Astrocyte (in vitro differentiated cells and primary cell): ENCODE data around the gene SMTNL2. TPM values are rescaled to one million over a fixed set of nuclear protein-coding genes. Genes with fewer than 3 reads are reported as not detected.

Experiments
- DNase-seq: peaks from one replicate; pipeline ENCODE4 v3.0.0-alpha.2; 2010; ENCODE audit warnings: low read depth
- FAIRE-seq: peaks from 2 replicates; lab custom pipeline; 2011; peaks lifted over from hg19 to GRCh38; lab: Jason Lieb, UNC
- H2AFZ ChIP-seq: 2 replicates; pipeline ENCODE4 v1.6.0; 2012; ENCODE audit warnings: low read depth, low read length, inconsistent platforms
- H3K27ac ChIP-seq: 2 replicates; pipeline ENCODE4 v1.5.1; 2011; ENCODE audit warnings: low read depth, low read length, inconsistent platforms
- H3K27me3 ChIP-seq: 2 replicates; pipeline ENCODE4 v1.6.0; 2011; ENCODE audit warnings: low read length, inconsistent platforms; ENCODE audit not compliant: insufficient read depth
- H3K36me3 ChIP-seq: 2 replicates; pipeline ENCODE4 v1.5.1; 2011; ENCODE audit warnings: low read length, inconsistent platforms; ENCODE audit not compliant: insufficient read depth
- H3K4me1 ChIP-seq: 2 replicates; pipeline ENCODE4 v1.5.1; 2011; ENCODE audit warnings: low read length, inconsistent platforms; ENCODE audit not compliant: insufficient read depth
- H3K4me2 ChIP-seq: 2 replicates; pipeline ENCODE4 v1.6.0; 2012; ENCODE audit warnings: low read length, inconsistent platforms
- H3K4me3 ChIP-seq: 2 replicates; pipeline ENCODE4 v1.5.1; 2011; ENCODE audit warnings: low read depth, mild to moderate bottlenecking, low read length, inconsistent platforms; ENCODE audit not compliant: insufficient read depth
- H3K79me2 ChIP-seq: 2 replicates; pipeline ENCODE4 v1.6.0; 2012; ENCODE audit warnings: mild to moderate bottlenecking, low read length, inconsistent platforms; ENCODE audit not compliant: insufficient read depth
- H3K9ac ChIP-seq: 2 replicates; pipeline ENCODE4 v1.6.0; 2012; ENCODE audit warnings: mild to moderate bottlenecking, low read length, inconsistent platforms
- H3K9me3 ChIP-seq: 2 replicates; pipeline ENCODE4 v1.5.1; 2012; ENCODE audit warnings: low read depth, mild to moderate bottlenecking, low read length, inconsistent platforms; ENCODE audit not compliant: insufficient read depth
- H4K20me1 ChIP-seq: 2 replicates; pipeline ENCODE4 v1.6.0; 2012; ENCODE audit warnings: low read length, inconsistent platforms; ENCODE audit not compliant: insufficient read depth
- H3K27ac Mint-ChIP-seq: one replicate; pipeline ENCODE4 v1.8.0; 2021; ENCODE audit warnings: mild to moderate bottlenecking, mixed read lengths; ENCODE audit not compliant: unreplicated experiment
- H3K27me3 Mint-ChIP-seq: one replicate; pipeline ENCODE4 v1.8.0; 2021; ENCODE audit warnings: low read depth, mixed read lengths; ENCODE audit not compliant: unreplicated experiment
- H3K36me3 Mint-ChIP-seq: one replicate; pipeline ENCODE4 v1.8.0; 2021; ENCODE audit warnings: low read depth, mixed read lengths; ENCODE audit not compliant: unreplicated experiment
- H3K4me1 Mint-ChIP-seq: one replicate; pipeline ENCODE4 v1.8.0; 2021; ENCODE audit warnings: low read depth, mixed read lengths; ENCODE audit not compliant: unreplicated experiment
- H3K4me3 Mint-ChIP-seq: one replicate; pipeline ENCODE4 v1.8.0; 2021; ENCODE audit warnings: mild to moderate bottlenecking, moderate library complexity, mixed read lengths; ENCODE audit not compliant: unreplicated experiment
- H3K9me3 Mint-ChIP-seq: one replicate; pipeline ENCODE4 v1.8.0; 2021; ENCODE audit warnings: mild to moderate bottlenecking, mixed read lengths; ENCODE audit not compliant: unreplicated experiment
- EZH2 ChIP-seq: IDR thresholded peaks from 2 replicates; pipeline ENCODE4 v1.6.1; 2012; ENCODE audit warnings: mild to moderate bottlenecking, low read length, inconsistent platforms; ENCODE audit not compliant: insufficient read depth
- total RNA-seq: library from RNA; stranded (reverse); gene quantifications from 2 replicates; pipeline ENCODE4 v1.2.1, GENCODE V29; 2021
- TF ChIP-seq, protein P1 (sequence below): IDR thresholded peaks from 2 replicates; pipeline ENCODE4 v1.5.1; 2011; ENCODE audit warnings: low read depth, mild to moderate bottlenecking, inconsistent platforms, low read length, moderate library complexity; ENCODE audit not compliant: insufficient read depth

SMTNL2 gene
- total RNA-seq, 1 donor from 2014 or later: 0.18 TPM

GRCh38 chr17:4542003-4542725, 42.2 kb upstream of the SMTNL2 start:
- Histone ChIP-seq H3K79me2 (no peaks in the 10 kb centered on the region), H3K4me1 (no peaks in the 10 kb centered on the region), H3K4me3 (no peak overlapping the region), H3K27ac (no peak overlapping the region), H3K36me3 (peaks cover 4% of the 10 kb centered on the region), H3K9ac (no peak overlapping the region), H2AFZ (no peak overlapping the region), H3K27me3 (no peaks in the 10 kb centered on the region), H3K4me2 (no peak overlapping the region), H4K20me1 (peaks cover 21% of the 10 kb centered on the region), H3K9me3 (no peaks in the 10 kb centered on the region)
- TF ChIP-seq, protein P1, sequence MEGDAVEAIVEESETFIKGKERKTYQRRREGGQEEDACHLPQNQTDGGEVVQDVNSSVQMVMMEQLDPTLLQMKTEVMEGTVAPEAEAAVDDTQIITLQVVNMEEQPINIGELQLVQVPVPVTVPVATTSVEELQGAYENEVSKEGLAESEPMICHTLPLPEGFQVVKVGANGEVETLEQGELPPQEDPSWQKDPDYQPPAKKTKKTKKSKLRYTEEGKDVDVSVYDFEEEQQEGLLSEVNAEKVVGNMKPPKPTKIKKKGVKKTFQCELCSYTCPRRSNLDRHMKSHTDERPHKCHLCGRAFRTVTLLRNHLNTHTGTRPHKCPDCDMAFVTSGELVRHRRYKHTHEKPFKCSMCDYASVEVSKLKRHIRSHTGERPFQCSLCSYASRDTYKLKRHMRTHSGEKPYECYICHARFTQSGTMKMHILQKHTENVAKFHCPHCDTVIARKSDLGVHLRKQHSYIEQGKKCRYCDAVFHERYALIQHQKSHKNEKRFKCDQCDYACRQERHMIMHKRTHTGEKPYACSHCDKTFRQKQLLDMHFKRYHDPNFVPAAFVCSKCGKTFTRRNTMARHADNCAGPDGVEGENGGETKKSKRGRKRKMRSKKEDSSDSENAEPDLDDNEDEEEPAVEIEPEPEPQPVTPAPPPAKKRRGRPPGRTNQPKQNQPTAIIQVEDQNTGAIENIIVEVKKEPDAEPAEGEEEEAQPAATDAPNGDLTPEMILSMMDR: no peak
- TF ChIP-seq EZH2: no peak
- Mint-ChIP-seq H3K9me3 (no peaks in the 10 kb centered on the region), H3K27me3 (no peaks in the 10 kb centered on the region), H3K36me3 (peaks cover 3% of the 10 kb centered on the region), H3K4me3 (no peak overlapping the region), H3K27ac (no peak overlapping the region), H3K4me1 (no peaks in the 10 kb centered on the region)
- no peak for DNase-seq
- no peak for FAIRE-seq

DNA sequence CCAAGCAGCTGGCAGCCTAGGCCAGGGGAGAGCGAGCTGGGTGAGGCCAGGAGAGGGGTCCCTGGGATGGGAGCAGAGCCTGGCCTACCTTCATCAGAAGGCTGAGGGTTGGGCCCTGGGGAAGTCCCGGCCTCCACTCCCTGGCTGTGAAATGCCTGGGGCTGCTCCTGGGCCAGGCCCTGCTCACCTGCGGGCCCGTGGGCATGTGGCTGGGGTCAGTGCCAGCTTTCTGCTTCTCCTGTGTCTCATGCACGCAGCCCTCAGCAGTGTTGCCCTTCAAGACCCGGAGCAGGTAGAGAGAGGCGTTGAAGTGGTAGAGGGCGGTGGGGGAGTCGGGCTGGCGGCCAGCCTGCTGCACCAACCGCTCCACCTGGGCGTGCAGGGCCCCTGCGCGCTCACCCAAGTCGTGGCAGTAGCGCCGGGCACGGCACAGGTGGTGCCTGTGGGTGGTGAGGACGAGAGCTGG, 41.6 kb upstream of the SMTNL2 start:
- TF ChIP-seq EZH2: no peak
- TF ChIP-seq, protein P1: no peak
- H3K9ac ChIP-seq: no peak overlapping the region
- no peak for FAIRE-seq
- Mint-ChIP-seq H3K9me3 (no peaks in the 10 kb centered on the region), H3K4me1 (no peaks in the 10 kb centered on the region), H3K27me3 (no peaks in the 10 kb centered on the region), H3K36me3 (peaks cover 3% of the 10 kb centered on the region), H3K4me3 (no peak overlapping the region), H3K27ac (no peak overlapping the region)
- no peak overlapping the region for H3K27ac ChIP-seq
- H3K79me2 ChIP-seq: no peaks in the 10 kb centered on the region
- no peaks in the 10 kb centered on the region for H3K27me3 ChIP-seq
- no peaks in the 10 kb centered on the region for H3K4me1 ChIP-seq
- DNase-seq: no peak
- H3K4me2 ChIP-seq: no peak overlapping the region
- H4K20me1 ChIP-seq: peaks cover 21% of the 10 kb centered on the region
- no peak overlapping the region for H3K4me3 ChIP-seq
- no peak overlapping the region for H2AFZ ChIP-seq
- peaks cover 9% of the 10 kb centered on the region for H3K36me3 ChIP-seq
- no peaks in the 10 kb centered on the region for H3K9me3 ChIP-seq

GRCh38 chr17:4543557-4544026, 40.7 kb upstream of the SMTNL2 start:
- H3K79me2 ChIP-seq: no peaks in the 10 kb centered on the region
- no peak overlapping the region for H3K9ac ChIP-seq
- Mint-ChIP-seq H3K9me3 (no peaks in the 10 kb centered on the region), H3K36me3 (peaks cover 3% of the 10 kb centered on the region), H3K4me1 (no peaks in the 10 kb centered on the region), H3K4me3 (no peak overlapping the region), H3K27ac (no peak overlapping the region), H3K27me3 (no peaks in the 10 kb centered on the region)
- no peaks in the 10 kb centered on the region for H3K4me1 ChIP-seq
- no peak overlapping the region for H3K27ac ChIP-seq
- TF ChIP-seq EZH2: no peak
- TF ChIP-seq, protein P1: no peak
- no peaks in the 10 kb centered on the region for H3K9me3 ChIP-seq
- H2AFZ ChIP-seq: no peak overlapping the region
- no peak overlapping the region for H3K4me2 ChIP-seq
- H3K27me3 ChIP-seq: no peaks in the 10 kb centered on the region
- H3K4me3 ChIP-seq: no peak overlapping the region
- FAIRE-seq (no peak), DNase-seq (no peak)
- peaks cover 22% of the 10 kb centered on the region for H4K20me1 ChIP-seq
- H3K36me3 ChIP-seq: peaks cover 9% of the 10 kb centered on the region
